GM18873 (cell line): Measurements from ENCODE around the gene PPP2R3C.
"Not testable (repeated sequence)": the region's sequence is repeated elsewhere in the genome, so short reads cannot be mapped to it uniquely, and the experiment has no call there.

ENCODE experiments used
- ATAC-seq: cut with Tn5 transposase; IDR thresholded peaks from one replicate; pipeline ENCODE4 v1.9.1; 2021; ENCODE audit warnings: mild to moderate bottlenecking, moderate library complexity, moderate number of reproducible peaks; ENCODE audit not compliant: unreplicated experiment, low FRiP score

The PPP2R3C gene

GRCh38 chr14:35133542-35134328 lies 11.9 kb upstream of the PPP2R3C start:
- no peak for ATAC-seq

DNA sequence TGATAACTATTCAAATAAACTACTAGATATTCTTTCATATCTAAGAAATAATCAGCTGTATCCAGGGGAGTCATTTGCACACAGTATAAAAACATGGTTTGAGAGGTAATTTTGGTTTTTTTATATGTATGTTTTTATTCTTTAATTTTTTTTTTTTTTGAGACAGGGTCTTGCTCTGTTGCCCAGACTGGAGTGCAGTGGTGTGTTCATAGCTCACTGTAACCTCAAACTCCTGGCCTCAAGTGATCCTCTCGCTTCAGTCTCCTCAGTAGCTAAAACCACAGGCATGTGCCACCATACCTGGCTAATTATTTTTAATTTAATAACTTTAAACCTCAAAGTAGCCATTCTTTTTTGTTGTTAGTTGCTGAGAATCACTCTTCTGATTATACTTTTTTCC lies 2.3 kb upstream of the PPP2R3C start:
- ATAC-seq: no peak

DNA sequence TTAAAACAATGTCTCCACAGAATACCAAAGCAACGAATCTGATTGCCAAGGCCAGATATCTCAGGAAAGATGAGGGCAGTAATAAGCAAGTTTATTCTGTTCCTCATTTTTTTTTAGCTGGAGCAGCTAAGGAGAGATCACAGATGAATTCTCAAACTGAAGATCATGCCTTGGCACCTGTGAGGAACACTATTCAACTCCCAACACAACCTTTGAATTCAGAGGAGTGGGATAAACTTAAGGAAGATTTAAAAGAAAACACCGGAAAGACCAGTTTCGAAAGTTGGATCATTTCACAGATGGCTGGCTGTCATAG lies 1.6 kb upstream of the PPP2R3C start:
- ATAC-seq: no peak

DNA sequence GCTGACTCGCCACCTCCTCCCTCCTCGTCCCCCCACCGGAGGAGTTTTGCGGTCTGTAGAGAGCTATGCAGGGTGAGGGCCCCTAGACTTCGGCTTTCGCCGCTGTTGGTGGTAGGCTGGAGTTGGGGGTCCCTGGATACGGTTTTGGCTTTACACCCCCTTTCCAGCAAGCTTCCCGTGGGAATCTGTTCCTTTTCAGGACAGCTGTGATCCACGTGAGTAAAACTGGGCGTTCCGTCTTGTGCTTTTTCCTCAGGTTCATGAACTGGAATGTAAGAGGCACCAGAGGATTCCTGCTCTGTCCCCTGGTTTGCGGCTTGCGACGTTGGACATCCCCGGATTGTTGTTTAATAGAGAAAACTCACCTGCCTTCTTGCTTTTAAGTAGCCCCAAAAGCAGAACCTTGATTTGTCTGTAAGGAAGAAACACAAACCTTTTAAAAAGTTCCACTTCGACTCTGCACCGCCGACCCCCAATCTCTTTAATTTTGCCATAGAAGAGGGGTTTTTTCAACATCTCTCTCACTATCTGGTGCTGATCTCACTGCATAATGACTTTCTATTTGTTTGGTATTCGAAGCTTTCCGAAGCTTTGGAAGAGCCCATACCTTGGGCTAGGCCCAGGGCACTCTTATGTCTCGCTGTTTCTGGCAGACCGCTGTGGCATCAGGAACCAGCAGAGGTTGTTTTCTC lies 1.1 kb upstream of the PPP2R3C start:
- no peak for ATAC-seq

DNA sequence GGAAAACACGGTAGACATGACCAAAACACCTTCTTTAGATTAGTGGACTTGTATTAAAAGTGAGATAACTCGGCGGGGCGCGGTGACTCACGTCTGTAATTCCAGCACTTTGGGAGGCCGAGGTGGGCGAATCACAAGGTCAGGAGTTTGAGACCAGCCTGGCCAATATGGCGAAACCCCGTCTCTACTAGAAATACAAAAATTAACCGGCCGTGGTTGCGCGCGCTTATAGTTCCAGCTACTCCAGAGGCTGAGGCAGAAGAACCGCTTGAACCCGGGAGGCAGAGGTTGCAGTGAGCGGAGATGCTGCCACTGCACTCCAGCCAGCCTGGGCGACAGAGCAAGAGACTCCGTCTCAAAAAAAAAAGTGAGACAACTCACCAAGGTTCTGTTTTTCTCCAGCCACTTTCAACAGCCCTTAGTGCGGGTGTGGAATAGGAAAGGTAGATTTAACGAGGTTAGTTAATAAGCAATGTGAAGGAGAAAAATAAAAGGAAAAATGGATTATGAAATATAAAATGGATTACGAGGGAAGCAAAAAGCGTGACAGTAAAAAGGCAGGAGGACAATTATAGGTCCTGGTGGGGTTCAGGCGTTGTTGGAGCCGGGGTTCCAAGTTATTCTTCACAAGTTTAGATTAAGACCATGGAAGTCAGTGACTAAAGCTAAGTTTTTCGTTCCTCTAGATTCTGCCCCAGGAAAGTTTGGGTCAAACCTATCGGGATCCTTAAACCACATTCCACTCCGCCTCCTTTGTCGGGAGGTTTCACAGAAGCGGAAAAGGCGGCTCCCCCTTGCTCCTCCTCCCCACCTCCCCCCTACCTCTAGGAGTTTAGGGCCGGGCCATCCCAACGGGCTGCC lies 534 bp downstream of the PPP2R3C start:
- no peak for ATAC-seq

GRCh38 chr14:35117112-35117511 lies 4.7 kb downstream of the PPP2R3C start:
- ATAC-seq: no peak

DNA sequence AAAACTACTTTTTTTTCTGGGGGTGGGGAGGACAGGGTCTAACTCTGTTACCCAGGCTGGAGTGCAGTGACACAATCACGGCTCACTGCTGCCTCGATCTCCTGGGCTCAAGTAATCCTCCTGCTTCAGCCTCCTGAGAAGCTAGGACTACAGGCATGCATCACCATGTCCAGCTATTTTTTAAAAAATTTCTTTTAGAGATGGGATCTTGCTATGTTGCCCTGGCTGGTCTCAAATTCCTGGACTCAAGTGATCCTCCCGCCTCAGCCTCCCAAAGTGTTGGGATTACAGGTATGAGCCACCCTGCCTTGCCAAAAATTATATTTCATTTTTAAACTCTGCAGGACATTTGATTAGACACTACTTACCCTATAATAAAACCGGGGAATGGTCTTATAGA lies 5.5 kb downstream of the PPP2R3C start:
- ATAC-seq: no peak

DNA sequence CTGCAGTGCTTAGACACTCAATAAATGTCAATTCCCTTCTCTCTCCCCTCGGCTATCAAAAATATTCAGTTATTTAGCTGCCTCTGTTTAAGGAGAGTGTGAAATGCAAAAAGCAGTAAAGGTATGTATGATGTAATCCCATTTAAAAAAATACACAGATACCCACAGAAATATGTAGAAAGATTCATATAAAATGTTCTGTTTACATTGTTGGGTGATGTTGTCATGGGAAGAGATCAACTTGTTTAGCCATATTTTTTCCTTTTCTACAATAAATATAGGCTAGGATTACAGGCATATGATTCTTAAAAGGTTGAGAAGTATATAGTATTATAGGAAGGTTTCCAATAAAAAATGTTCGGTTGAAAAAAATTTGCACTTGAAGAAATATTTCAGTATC lies 7.8 kb downstream of the PPP2R3C start:
- ATAC-seq: no peak

- no peak for ATAC-seq
Observed at GRCh38 chr14:35113308-35113950, 8.4 kb downstream of the PPP2R3C start.

GRCh38 chr14:35112641-35113040 lies 9.1 kb downstream of the PPP2R3C start:
- no peak for ATAC-seq

GRCh38 chr14:35107866-35108265 lies 13.9 kb downstream of the PPP2R3C start:
- ATAC-seq: no peak

DNA sequence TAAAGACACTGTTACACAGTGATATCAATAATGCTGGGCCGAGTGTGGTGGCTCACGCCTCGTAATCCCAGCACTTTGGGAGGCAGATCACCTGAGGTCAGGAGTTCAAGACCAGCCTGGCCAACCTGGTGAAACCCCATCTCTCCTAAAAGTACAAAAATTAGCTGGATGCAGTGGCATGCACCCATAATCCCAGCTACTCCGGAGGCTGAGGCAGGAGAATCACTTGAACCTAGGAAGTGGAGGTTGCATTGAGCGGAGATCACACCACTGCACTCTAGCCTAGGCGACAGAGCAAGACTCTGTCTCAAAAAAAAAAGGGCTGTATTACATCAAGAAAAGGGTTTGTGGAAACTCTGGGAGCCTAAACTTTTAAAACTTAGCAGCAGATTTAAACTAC lies 27.1 kb downstream of the PPP2R3C start:
- ATAC-seq: not testable (repeated sequence)

- no peak for ATAC-seq
Observed at GRCh38 chr14:35088514-35088913, 33.3 kb downstream of the PPP2R3C start.

DNA sequence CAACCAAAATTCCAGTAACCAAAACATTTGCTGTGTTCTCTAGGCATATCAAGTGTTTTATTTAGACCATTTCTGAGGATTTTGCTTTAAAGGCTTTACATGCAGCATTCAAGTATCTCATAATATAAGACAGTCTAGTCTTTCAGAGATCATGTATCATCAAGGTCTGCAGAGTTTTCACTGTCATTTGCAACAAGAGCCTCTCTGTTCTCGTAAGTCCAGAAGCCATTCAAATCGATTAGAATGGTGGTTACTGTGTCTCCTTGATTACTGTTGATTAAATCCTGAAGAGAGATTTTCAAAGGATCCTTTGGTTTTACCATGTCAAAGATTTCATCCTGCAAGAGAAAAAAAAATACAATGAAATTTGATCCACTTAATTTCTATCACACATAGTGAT lies 36.3 kb downstream of the PPP2R3C start:
- ATAC-seq: no peak

DNA sequence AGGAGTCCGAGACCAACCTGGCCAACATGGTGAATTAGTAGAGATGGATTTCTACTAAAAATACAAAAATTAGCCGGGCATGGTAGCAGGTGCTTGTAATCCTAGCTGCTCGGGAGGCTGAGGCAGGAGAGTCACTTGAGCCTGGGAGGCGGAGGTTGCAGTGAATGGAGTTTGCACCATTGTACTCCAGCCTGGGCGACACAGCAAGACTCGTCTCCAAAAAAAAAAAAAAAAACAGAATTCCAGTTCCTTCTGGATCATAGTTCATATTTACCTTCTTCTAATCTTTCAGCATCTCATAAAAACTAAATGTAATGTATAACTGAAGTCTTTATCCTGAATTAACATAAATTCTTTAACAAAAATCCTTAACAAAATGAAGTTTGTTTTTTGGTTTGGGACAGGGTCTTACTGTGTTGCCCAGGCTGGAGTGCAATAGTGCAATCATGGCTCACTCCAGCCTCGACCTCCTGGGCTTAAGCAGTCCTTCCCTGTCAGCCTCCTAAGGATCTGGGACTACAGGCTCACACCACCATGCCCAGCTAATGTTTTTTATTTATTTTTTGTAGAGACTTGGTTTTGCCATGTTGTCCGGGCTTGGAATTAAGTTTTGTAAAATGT lies 38.1 kb downstream of the PPP2R3C start:
- no peak for ATAC-seq

- no peak for ATAC-seq
Observed at GRCh38 chr14:35079742-35080141, 42.0 kb downstream of the PPP2R3C start.

DNA sequence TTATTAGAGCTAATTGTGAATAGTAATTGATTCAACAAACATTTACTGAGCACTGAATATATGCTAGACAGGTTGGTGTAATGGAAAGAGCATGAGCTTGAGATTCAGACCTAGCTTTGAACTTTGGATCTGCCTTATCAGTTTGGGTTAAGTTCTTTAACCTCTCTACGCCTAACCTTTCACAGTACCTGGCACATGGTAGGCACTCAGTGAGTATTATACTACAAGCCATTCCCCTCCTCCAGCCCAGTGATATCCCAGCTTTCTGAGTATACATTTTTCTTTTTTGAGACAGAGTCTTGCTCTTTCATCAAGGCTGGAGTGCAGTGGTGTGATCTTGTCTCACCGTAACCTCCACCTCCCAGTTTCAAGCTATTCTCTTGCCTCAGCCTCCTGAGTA lies 43.7 kb downstream of the PPP2R3C start:
- no peak for ATAC-seq

DNA sequence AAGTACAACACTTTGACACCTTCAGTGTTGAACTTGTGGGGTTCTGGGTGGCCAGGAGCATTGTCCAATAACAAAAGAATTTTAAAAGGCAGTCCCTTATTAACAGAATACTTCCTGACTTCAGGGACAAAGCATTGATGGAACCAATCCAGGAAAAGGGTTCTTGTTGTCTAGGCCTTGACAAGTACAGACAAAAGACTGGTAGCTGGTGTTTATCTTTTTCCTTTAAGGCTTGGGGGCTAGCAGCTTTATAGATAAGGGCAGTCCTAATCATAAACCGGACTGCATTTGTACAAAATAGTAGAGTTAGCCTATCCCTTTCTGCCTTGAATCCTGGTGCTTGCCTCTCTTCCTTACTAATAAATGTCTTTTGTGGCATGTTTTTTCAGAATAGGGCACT lies 48.3 kb downstream of the PPP2R3C start:
- no peak for ATAC-seq

DNA sequence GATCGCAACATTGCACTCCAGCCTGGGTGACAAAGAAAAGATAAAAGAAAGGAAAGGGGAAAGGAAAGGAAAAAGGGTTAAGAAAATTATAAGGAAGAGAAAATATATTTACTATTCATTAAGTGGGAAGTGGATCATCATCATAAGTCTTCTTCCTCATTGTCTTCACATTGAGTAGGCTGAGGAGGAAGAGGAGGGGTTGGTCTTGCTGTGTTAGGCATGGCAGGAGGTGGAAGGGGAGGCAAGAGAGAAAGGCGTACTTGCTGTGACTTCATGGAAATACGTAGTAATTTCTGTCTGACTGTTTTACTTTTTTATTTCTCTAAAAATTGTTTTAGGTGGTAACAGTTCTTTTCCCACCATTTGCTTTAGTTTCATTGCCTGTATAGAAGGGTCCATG lies 49.6 kb downstream of the PPP2R3C start:
- ATAC-seq: no peak

DNA sequence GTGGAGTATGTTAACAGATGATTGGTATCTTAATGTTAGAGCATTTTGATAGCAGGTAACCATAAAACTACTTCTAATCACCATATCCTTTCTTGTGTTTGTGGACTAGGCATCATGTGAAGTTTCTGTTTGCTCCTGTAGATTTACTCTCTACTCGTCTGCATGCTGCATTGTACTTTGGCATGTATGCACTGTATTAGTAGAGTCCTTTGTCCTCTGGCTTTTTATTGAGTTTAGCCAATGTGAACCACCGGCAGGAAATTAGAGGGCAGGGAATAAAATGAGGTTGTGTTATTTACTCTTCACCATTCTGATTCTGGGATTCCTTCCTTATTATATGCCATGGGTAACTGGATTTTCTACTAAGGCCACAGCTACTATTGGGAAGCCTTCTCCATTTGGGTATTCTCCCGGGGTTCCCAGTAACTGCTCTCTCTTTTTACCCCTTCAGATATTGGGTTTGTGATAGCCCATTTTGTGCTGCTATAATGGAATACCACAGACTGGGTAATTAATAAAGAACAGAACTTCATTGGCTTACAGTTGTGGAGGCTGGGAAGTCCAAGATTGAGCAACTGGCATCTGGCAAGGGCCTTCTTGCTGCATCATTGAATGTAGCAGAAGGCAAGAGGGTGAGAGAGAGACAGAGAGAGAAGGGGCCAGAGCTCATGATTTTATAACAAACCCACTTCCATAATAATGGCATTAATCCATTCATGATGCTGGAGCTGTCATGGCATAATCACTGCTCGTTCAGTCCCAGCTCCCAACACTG lies 53.4 kb downstream of the PPP2R3C start:
- no peak for ATAC-seq
